Calu3 (cell line): ENCODE results near the gene ATP5MK. TPM values are rescaled to one million over a fixed set of nuclear protein-coding genes. Genes with fewer than 3 reads are reported as not detected.
"Not testable (repeated sequence)": the region's sequence is repeated elsewhere in the genome, so short reads cannot be mapped to it uniquely, and the experiment has no call there.

Experiments used
- BruUV-seq: library from RNA; stranded (reverse); fragments of 400-500 nt; replicated peaks from 2 replicates; lab custom pipeline; 2021; lab: Mats Ljungman, UMichigan
- CTCF ChIA-PET: fragments of 300-600 bp; sonication (Branson Sonifier 250); formaldehyde crosslinking; loops from one replicate; lab custom pipeline; 2022; ENCODE audit warnings: antibody characterized with exemption; lab: Charles Lee
- DNase-seq: peaks from one replicate; pipeline ENCODE4 v3.0.0; 2022
- H3K27ac Mint-ChIP-seq: one replicate; pipeline ENCODE4 v1.8.0; 2022; ENCODE audit warnings: mixed read lengths; ENCODE audit not compliant: unreplicated experiment
- H3K27me3 Mint-ChIP-seq: one replicate; pipeline ENCODE4 v1.8.0; 2022; ENCODE audit warnings: mixed read lengths; ENCODE audit not compliant: unreplicated experiment
- H3K36me3 Mint-ChIP-seq: one replicate; pipeline ENCODE4 v1.8.0; 2022; ENCODE audit warnings: mild to moderate bottlenecking, moderate library complexity, mixed read lengths; ENCODE audit not compliant: insufficient read depth, unreplicated experiment
- H3K4me1 Mint-ChIP-seq: one replicate; pipeline ENCODE4 v1.8.0; 2022; ENCODE audit warnings: mild to moderate bottlenecking, low read depth, mixed read lengths; ENCODE audit not compliant: unreplicated experiment
- H3K4me3 Mint-ChIP-seq: one replicate; pipeline ENCODE4 v1.8.0; 2022; ENCODE audit warnings: mild to moderate bottlenecking, low read depth, moderate library complexity, mixed read lengths; ENCODE audit not compliant: unreplicated experiment
- H3K9me3 Mint-ChIP-seq: one replicate; pipeline ENCODE4 v1.8.0; 2022; ENCODE audit warnings: low read depth, mixed read lengths; ENCODE audit not compliant: unreplicated experiment
- CTCF ChIP-seq: fragments of 200-600 bp; IDR thresholded peaks from one replicate; pipeline ENCODE4 v1.8.0; 2022; ENCODE audit warnings: antibody characterized with exemption; ENCODE audit not compliant: unreplicated experiment
- intact Hi-C: fragments of 100-400 bp; cut with micrococcal nuclease; formaldehyde crosslinking; loops from one replicate; pipeline ENCODE4 v1.10.0; 2022; ENCODE audit not compliant: unreplicated experiment
- total RNA-seq: library from RNA; stranded (reverse); gene quantifications from 2 replicates; pipeline ENCODE4 v1.2.3, GENCODE V29; 2022

The ATP5MK gene
- total RNA-seq, 1 experiment from 2014 or later: 203 TPM

- DNase-seq: peak; percentile 87
- CTCF ChIA-PET: interaction anchor here (0.6 kb wide), 1 partner anchor 29 kb away, joined by 4 read pairs; no protein-coding TSS in a partner anchor
- H3K27ac Mint-ChIP-seq: peak within 1 kb of the TSS; percentile 55
- H3K4me1 Mint-ChIP-seq: no peaks in the 10 kb centered on the region
- intact Hi-C loops: no loop called here
- H3K9me3 Mint-ChIP-seq: no peaks in the 10 kb centered on the region
- TF ChIP-seq CTCF: no peak
- BruUV-seq: no TSS peak
- H3K4me3 Mint-ChIP-seq: peak within 1 kb of the TSS; percentile 70
- peaks cover 9% of the 10 kb centered on the region for H3K36me3 Mint-ChIP-seq
- H3K27me3 Mint-ChIP-seq: no peaks in the 10 kb centered on the region
Measured at GRCh38 chr10:103367782-103368518, 28.3 kb downstream of the ATP5MK start, which contains the start of gene TAF5. TSS of gene TAF5 (plus strand) at chr10:103367976. CDS start at chr10:103367990, 14 bp downstream.

- Mint-ChIP-seq H3K4me3 (peak overlapping the region; percentile 70), H3K9me3 (no peaks in the 10 kb centered on the region), H3K36me3 (peaks cover 9% of the 10 kb centered on the region), H3K4me1 (no peaks in the 10 kb centered on the region), H3K27me3 (no peaks in the 10 kb centered on the region), H3K27ac (peak overlapping the region; percentile 55)
- intact Hi-C loops: no loop called here
- CTCF ChIA-PET: interaction anchor here (0.6 to 0.8 kb wide), 3 partner anchors 11 to 29 kb away, joined by 3 to 4 read pairs (median 4); no protein-coding TSS in a partner anchor
- TF ChIP-seq CTCF: no peak
- TSS peak; percentile 98 for BruUV-seq
- no peak for DNase-seq
Measured at GRCh38 chr10:103367379-103367781, 28.9 kb downstream of the ATP5MK start.

GRCh38 chr10:103360791-103361190, 35.5 kb downstream of the ATP5MK start:
- intact Hi-C loops, H3K27me3 Mint-ChIP-seq, H3K9me3 Mint-ChIP-seq, BruUV-seq, H3K36me3 Mint-ChIP-seq, H3K4me1 Mint-ChIP-seq, H3K27ac Mint-ChIP-seq, DNase-seq, H3K4me3 Mint-ChIP-seq: not testable (repeated sequence)
- CTCF ChIA-PET: interaction anchor here (0.5 kb wide), 1 partner anchor 12 kb away, joined by 3 read pairs; no protein-coding TSS in a partner anchor

GRCh38 chr10:103359493-103359892, 36.8 kb downstream of the ATP5MK start:
- CTCF ChIA-PET, H3K27me3 Mint-ChIP-seq, H3K4me1 Mint-ChIP-seq, DNase-seq, H3K4me3 Mint-ChIP-seq, H3K27ac Mint-ChIP-seq, BruUV-seq, intact Hi-C loops, H3K36me3 Mint-ChIP-seq, H3K9me3 Mint-ChIP-seq: not testable (repeated sequence)

- no peak for TF ChIP-seq CTCF
- no peaks in the 10 kb centered on the region for H3K4me1 Mint-ChIP-seq
- BruUV-seq: no TSS peak
- CTCF ChIA-PET: no interaction called here
- H3K27ac Mint-ChIP-seq: no peak overlapping the region
- no peak for DNase-seq
- no peak overlapping the region for H3K4me3 Mint-ChIP-seq
- H3K36me3 Mint-ChIP-seq: peaks cover 1% of the 10 kb centered on the region
- intact Hi-C loops: no loop called here
- H3K9me3 Mint-ChIP-seq: no peaks in the 10 kb centered on the region
- H3K27me3 Mint-ChIP-seq: no peaks in the 10 kb centered on the region
Measured at GRCh38 chr10:103355906-103356599, 40.2 kb downstream of the ATP5MK start.

GRCh38 chr10:103354567-103354966, 41.7 kb downstream of the ATP5MK start:
- DNase-seq, BruUV-seq, CTCF ChIA-PET, H3K4me1 Mint-ChIP-seq, H3K27me3 Mint-ChIP-seq, H3K9me3 Mint-ChIP-seq, H3K4me3 Mint-ChIP-seq, intact Hi-C loops, H3K27ac Mint-ChIP-seq: not testable (repeated sequence)
- H3K36me3 Mint-ChIP-seq: peaks cover 16% of the 10 kb centered on the region
